ENCODE results near the gene DGKD. TPM values are rescaled to one million over a fixed set of nuclear protein-coding genes. Genes with fewer than 3 reads are reported as not detected.

DGKD gene
- total RNA-seq, 1 experiment from 2014 or later: 105 TPM

DNA sequence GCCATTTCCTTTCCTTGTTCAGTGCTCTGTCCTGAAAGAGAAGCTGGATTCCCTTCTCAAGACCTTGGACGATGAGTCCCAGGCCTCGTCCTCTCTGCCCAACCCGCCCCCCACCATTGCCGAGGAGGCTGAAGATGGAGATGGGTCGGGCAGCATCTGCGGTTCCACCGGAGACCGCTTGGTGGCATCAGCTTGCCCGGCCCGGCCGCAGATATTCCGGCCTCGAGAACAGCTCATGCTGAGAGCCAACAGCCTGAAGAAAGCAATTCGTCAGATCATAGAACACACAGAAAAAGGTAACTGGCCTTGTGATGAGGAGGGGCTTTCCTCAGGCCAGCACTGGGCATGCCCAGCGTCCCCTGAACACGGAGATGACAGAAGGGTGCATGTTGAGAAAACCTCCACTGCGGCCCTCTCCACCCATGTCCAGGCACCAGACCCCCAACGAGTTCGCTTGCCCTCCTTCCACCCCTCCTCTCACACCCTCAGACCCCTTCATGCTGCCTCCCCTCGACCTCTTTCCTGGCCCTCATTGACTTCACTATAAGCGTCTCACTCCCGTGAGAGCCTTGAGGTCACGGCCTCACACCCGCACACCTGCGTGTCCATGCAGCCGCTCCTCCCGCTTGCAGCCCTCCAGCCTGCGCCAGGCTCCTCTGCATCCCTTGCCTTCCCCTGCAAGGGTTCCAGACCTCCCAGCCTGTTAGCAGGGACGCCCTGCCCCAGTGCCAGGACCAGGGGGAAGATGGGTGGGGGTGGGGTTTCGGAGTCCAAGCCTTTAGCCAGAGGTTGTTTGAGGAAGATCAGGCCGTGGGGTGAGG is 95.0 kb downstream of the DGKD start:
- intact Hi-C loops (cut with micrococcal nuclease; ENCODE audit: unreplicated experiment): loop anchor here (10.0 kb wide), 1 partner anchor 94 kb away; the partner anchor contains the start of gene DGKD
- Mint-ChIP-seq H3K4me1 (ENCODE audit: low read depth, unreplicated experiment) (peaks cover 7% of the 10 kb centered on the region), H3K36me3 (ENCODE audit: insufficient read depth, unreplicated experiment) (peaks cover 78% of the 10 kb centered on the region), H3K27ac (ENCODE audit: unreplicated experiment) (peak overlapping the region; percentile 32), H3K4me3 (ENCODE audit: unreplicated experiment) (no peak overlapping the region), H3K27me3 (ENCODE audit: insufficient read depth, unreplicated experiment) (no peaks in the 10 kb centered on the region), H3K9me3 (ENCODE audit: unreplicated experiment) (no peaks in the 10 kb centered on the region)
- Histone ChIP-seq H3K9me3 (no peaks in the 10 kb centered on the region), H3K27me3 (replicated peaks; ENCODE audit: control insufficient read depth, insufficient read depth, low read length) (no peaks in the 10 kb centered on the region), H3K36me3 (ENCODE audit: control insufficient read depth, insufficient read depth, low read length) (peaks cover 9% of the 10 kb centered on the region), H3K4me1 (peaks cover 12% of the 10 kb centered on the region), H3K4me3 (ENCODE audit: low read depth, low read length) (no peak overlapping the region)
- ChIA-PET POLR2A (no interaction called here), CTCF (interaction anchor here (0.6 to 1.7 kb wide), 4 partner anchors 8 to 383 kb away, joined by 3 to 6 read pairs (median 4); no protein-coding TSS in a partner anchor)
- BruUV-seq (replicated peaks): no TSS peak
- DNase-seq: peak in 1 of 2 experiments; percentile 19
- TF ChIP-seq CTCF (IDR thresholded peaks at IDR 0.05; ENCODE audit: insufficient read depth in 1 of 2, low read depth in 1 of 2, low read length in 1 of 2, severe bottlenecking in 1 of 2, unreplicated experiment in 1 of 2): no peak

DNA sequence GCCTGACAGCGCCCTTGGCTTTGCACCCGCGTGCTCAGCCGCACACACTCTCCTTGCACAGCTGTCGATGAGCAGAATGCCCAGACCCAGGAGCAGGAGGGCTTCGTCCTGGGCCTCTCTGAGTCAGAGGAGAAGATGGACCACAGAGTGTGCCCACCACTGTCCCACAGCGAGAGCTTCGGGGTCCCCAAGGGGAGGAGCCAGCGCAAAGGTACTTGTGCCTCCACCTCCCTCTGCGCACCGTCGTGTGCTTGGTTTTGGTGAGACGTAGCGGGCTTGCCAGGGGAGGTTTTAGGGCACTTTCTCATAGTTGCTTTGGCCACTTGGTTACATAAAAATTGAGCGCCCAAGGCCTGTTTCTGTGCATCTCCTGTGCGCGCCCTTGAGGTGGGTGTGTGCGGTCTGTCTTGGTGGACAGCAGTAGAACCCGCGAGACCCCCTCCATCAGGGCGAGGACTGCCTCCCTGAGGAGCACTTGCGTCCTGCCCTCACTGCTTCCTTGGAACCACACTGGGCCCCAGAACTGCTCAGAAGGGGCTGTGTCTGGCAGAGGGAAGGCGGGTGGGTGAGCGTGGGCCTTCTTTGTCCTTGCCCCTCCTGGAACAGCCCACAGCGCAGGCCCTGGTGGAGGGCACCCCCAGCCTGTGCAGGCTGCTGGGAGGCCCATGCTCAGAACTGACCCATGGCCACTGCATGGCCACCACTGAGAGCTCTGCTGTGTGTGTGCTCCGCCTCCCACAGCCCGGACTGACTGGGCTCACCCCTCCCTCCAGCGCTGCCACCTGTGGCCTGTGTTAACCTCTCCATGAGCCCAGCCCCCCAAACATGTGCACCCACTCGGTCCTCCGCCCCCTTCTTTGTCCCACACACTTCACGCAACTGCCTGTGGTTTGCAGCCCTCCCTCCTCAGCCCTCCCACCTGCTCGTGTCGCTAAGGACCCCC is 95.9 kb downstream of the DGKD start:
- peaks cover 7% of the 10 kb centered on the region for H3K4me1 Mint-ChIP-seq (ENCODE audit: low read depth, unreplicated experiment)
- TF ChIP-seq CTCF (IDR thresholded peaks at IDR 0.05; ENCODE audit: insufficient read depth in 1 of 2, low read depth in 1 of 2, low read length in 1 of 2, severe bottlenecking in 1 of 2, unreplicated experiment in 1 of 2): no peak
- BruUV-seq (replicated peaks): no TSS peak
- peaks cover 12% of the 10 kb centered on the region for H3K4me1 ChIP-seq
- peak in 1 of 2 experiments; percentile 15 for DNase-seq
- POLR2A ChIA-PET: no interaction called here
- no peak overlapping the region for H3K27ac Mint-ChIP-seq (ENCODE audit: unreplicated experiment)
- intact Hi-C loops (cut with micrococcal nuclease; ENCODE audit: unreplicated experiment): loop anchor here (10.0 kb wide), 1 partner anchor 95 kb away; the partner anchor contains the start of gene DGKD
- peaks cover 78% of the 10 kb centered on the region for H3K36me3 Mint-ChIP-seq (ENCODE audit: insufficient read depth, unreplicated experiment)
- no peaks in the 10 kb centered on the region for H3K9me3 ChIP-seq
- H3K9me3 Mint-ChIP-seq (ENCODE audit: unreplicated experiment): no peaks in the 10 kb centered on the region
- H3K4me3 Mint-ChIP-seq (ENCODE audit: unreplicated experiment): no peak overlapping the region
- H3K4me3 ChIP-seq (ENCODE audit: low read depth, low read length): no peak overlapping the region
- H3K27me3 Mint-ChIP-seq (ENCODE audit: insufficient read depth, unreplicated experiment): no peaks in the 10 kb centered on the region
- no peaks in the 10 kb centered on the region for H3K27me3 ChIP-seq (replicated peaks; ENCODE audit: control insufficient read depth, insufficient read depth, low read length)
- H3K36me3 ChIP-seq (ENCODE audit: control insufficient read depth, insufficient read depth, low read length): peaks cover 9% of the 10 kb centered on the region
- CTCF ChIA-PET: no interaction called here

DNA sequence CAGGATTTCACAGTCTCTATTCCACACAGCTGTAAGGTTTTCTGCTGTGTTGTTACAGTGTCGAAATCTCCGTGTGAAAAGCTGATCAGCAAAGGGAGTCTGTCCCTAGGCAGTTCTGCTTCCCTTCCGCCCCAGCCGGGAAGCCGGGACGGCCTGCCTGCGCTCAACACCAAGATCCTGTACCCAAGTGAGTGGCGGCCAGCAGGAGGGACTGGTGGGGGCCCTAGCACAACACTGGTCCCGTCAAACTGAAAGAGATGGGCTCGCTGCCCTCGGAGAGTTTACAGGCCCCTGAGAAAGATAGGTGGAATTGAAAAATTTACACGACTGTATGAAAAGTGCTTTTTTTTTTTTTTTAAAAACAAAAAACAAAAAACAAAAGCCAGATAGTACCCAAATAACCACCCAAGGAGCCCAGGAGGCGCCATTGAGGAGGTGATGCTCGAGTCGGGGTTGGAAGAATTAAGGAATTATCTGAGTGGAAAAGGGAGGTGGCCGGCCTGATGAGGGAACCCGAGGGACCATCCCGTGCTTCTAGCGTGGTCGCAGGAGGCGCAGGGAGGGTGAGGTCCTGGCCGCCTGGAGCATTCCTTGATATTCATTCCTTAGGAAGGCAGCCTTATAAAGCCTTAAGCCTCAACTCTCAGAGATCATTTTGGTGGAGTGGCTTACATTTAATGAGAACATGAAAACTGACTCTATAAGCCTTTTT is 96.7 kb downstream of the DGKD start:
- CTCF ChIA-PET: no interaction called here
- Mint-ChIP-seq H3K36me3 (ENCODE audit: insufficient read depth, unreplicated experiment) (peaks cover 78% of the 10 kb centered on the region), H3K4me1 (ENCODE audit: low read depth, unreplicated experiment) (peaks cover 7% of the 10 kb centered on the region), H3K27ac (ENCODE audit: unreplicated experiment) (no peak overlapping the region), H3K9me3 (ENCODE audit: unreplicated experiment) (no peaks in the 10 kb centered on the region), H3K27me3 (ENCODE audit: insufficient read depth, unreplicated experiment) (no peaks in the 10 kb centered on the region), H3K4me3 (ENCODE audit: unreplicated experiment) (no peak overlapping the region)
- no TSS peak for BruUV-seq (replicated peaks)
- no peaks in the 10 kb centered on the region for H3K9me3 ChIP-seq
- no peak for DNase-seq
- POLR2A ChIA-PET: no interaction called here
- peaks cover 9% of the 10 kb centered on the region for H3K36me3 ChIP-seq (ENCODE audit: control insufficient read depth, insufficient read depth, low read length)
- H3K4me1 ChIP-seq: peaks cover 12% of the 10 kb centered on the region
- no peaks in the 10 kb centered on the region for H3K27me3 ChIP-seq (replicated peaks; ENCODE audit: control insufficient read depth, insufficient read depth, low read length)
- H3K4me3 ChIP-seq (ENCODE audit: low read depth, low read length): no peak overlapping the region
- intact Hi-C loops (cut with micrococcal nuclease; ENCODE audit: unreplicated experiment): no loop called here
- TF ChIP-seq CTCF (IDR thresholded peaks at IDR 0.05; ENCODE audit: insufficient read depth in 1 of 2, low read depth in 1 of 2, low read length in 1 of 2, severe bottlenecking in 1 of 2, unreplicated experiment in 1 of 2): no peak

Data from Caco-2 (cell line).